Diencephalon (tissue), 1 donor: ENCODE data around the gene OR1E2. TPM values are rescaled to one million over a fixed set of nuclear protein-coding genes. Genes with fewer than 3 reads are reported as not detected.

Experiments used
- total RNA-seq: library from RNA; depleted of rRNA; stranded (reverse); fragments of >200 nt; gene quantifications from one replicate; pipeline ENCODE4 v1.2.3, GENCODE V29; 2014

The OR1E2 gene, protein sequence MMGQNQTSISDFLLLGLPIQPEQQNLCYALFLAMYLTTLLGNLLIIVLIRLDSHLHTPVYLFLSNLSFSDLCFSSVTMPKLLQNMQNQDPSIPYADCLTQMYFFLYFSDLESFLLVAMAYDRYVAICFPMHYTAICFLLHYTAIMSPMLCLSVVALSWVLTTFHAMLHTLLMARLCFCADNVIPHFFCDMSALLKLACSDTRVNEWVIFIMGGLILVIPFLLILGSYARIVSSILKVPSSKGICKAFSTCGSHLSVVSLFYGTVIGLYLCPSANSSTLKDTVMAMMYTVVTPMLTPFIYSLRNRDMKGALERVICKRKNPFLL
- not detected for total RNA-seq

DNA sequence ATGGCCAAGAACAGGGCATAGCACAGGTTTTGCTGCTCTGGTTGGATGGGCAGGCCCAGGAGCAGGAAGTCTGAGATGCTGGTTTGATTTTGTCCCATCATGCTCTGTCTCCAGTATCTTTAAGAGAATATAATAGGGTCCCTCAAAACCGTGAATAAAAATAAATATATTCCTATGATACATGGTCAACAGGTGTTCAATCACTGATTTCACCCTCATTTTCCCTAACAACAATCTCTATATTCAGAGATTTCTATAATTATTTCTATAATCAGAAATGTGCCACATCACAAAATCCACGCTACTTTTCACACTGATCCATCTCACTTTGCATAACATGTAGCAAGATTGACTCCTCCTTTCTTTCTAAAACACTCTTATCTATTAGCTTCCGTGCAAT is at the start of gene OR1E2:
Gene OR1E2, minus strand, starts transcription at position 101 of the 400 bp plus-strand sequence. Its CDS starts 0 bp downstream, at position 101.

DNA sequence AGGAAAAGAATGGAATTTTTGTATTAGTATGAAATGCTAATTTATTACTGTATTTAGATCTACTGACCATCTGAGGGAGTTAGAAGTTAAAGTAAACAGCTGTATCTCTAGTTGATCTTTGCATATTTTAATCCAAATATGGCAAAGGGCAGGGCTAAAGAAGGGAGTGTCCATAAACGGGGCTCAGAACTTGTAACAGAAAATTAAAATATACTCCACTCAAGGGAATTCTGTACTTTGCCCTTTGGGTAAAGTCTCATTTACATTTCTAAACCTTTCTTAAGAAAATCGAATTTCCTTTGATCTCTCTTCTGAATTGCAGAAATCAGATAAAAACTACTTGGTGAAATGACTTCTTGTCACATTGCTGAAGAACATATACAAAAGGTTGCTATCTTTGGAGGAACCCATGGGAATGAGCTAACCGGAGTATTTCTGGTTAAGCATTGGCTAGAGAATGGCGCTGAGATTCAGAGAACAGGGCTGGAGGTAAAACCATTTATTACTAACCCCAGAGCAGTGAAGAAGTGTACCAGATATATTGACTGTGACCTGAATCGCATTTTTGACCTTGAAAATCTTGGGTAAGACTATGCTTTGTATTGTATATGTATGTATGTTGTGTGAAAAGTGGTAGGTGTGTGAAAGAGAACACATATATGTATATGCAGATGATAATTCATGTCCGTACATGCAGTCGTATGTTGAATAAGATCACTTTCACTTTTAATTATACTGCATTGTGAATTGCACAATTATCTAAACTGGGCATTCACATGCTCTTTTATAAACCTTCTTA is 42.4 kb upstream of the OR1E2 start, which contains the start of gene ASPA:
Gene ASPA, plus strand, starts transcription at position 186 of the 799 bp plus-strand sequence. Its CDS starts 163 bp downstream, at position 349.

DNA sequence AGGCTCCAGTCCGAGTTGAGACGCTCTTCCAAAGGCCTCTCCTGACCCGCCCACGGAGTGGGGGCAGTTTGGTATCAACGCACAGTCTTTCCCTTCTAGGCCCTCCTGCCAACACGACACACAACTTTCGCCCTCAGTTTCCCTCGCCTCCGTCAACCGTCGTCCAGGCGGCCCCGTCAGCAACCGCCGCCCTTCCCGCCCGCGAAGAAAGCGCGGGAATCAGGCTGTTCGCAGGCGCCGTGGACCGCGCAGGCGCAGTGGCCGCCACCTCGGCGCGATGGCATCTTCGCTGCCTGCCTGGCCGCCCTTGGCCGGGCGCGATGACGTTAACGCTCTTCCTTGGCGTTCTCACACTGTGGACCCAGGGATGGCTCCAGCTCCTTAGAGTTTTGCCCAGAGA is 38.0 kb upstream of the OR1E2 start, which contains the start of gene SPATA22:
Gene SPATA22, minus strand, starts transcription at position 221 of the 400 bp plus-strand sequence. CDS start 2,494 bp downstream, outside the sequence.

DNA sequence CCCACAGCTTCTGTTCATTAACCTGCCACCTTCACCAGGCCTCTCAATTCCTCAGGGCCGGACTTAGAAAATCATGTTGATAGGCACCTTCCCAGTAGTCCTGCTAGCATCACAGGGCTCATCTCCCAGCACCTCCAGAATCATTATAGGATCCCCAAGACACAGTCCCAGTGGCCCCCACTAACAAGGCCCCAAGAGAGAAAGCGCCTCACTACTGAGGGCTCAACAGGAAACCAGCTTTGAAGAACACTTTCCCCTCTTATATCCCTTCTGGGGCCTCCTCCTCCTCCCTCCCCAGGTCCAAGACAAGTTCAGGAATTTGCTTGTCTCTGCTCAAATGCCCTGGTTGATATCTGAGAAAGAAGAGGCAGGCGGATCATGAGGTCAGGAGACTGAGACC is 22.6 kb downstream of the OR1E2 start, which contains the start of gene OR3A3:
Gene OR3A3, plus strand, starts transcription at position 301 of the 400 bp plus-strand sequence.

DNA sequence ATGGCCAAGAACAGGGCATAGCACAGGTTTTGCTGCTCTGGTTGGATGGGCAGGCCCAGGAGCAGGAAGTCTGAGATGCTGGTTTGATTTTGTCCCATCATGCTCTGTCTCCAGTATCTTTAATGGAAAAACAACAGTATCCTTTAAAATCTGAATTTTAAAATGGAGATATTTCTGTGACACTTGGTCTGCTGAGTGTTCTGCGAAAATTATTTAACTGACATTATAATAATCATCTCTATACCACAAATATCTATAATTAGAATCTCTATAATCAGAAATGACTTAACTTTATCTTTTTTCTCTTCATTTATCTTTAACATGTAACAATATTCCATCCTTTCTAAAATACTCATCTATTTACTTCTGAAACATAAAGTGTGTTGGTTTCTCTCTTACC is 35.3 kb downstream of the OR1E2 start, which contains the start of gene OR1E1:
Gene OR1E1, minus strand, starts transcription at position 101 of the 400 bp plus-strand sequence. Its CDS starts 0 bp downstream, at position 101.

DNA sequence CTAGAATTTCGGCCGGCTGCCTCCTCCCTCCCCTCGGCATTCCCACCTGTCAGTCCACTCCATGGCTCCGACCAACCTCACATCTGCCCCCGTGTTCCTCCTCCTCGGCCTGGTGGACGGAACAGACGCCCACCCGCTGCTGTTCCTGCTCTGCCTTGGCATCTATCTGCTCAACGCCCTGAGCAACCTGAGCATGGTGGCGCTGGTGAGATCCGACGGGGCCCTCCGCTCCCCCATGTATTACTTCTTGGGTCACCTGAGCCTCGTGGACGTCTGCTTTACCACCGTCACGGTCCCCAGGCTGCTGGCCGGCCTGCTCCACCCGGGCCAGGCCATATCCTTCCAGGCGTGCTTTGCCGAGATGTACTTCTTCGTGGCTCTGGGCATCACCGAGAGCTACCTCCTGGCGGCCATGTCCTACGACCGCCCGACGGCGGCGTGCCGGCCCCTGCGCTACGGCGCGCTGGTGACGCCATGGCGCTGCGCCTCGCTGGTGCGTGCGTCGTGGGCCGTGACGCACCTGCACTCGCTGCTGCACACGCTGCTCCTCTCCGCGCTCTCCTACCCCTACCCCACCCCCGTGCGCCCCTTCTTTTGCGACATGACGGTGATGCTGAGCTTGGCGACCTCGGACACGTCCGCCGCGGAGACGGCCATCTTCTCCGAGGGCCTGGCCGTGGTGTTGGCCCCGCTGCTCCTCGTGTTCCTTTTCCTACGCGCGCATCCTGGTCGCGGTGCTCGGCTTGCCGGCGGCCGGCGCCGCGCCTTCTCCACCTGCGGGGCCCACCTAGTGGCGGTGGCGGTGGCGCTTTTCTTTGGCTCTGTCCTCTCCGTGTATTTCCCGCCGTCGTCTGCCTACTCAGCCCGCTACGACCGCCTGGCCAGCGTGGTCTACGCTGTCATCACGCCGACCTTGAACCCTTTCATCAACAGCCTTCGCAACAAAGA is 47.5 kb downstream of the OR1E2 start, which contains the start of gene OR3A2:
Gene OR3A2, minus strand, starts transcription at position 440 of the 948 bp plus-strand sequence.

Other genes with a start within 250 kb of the OR1E2 start
- not detected for gene OR1A2, start 236.3 kb downstream of the OR1E2 start, total RNA-seq
- gene OR1A1, start 226.2 kb downstream of the OR1E2 start, total RNA-seq: not detected
- gene OR3A1, start 135.5 kb downstream of the OR1E2 start, total RNA-seq: 0.69 TPM
- 9.7 TPM for gene OR3A2, start 47.5 kb downstream of the OR1E2 start, total RNA-seq
- not detected for gene OR1E1, start 35.4 kb downstream of the OR1E2 start, total RNA-seq
- not detected for gene OR3A3, start 22.5 kb downstream of the OR1E2 start, total RNA-seq
- gene SPATA22, start 38.0 kb upstream of the OR1E2 start, total RNA-seq: 2.8 TPM
- gene ASPA, start 42.2 kb upstream of the OR1E2 start, total RNA-seq: 1.8 TPM
- gene TRPV3, start 124.0 kb upstream of the OR1E2 start, total RNA-seq: 2.8 TPM
- gene TRPV1, start 175.6 kb upstream of the OR1E2 start, total RNA-seq: 7.2 TPM
- gene SHPK, start 202.4 kb upstream of the OR1E2 start, total RNA-seq: 13.1 TPM
- 13.1 TPM for gene CTNS, start 202.9 kb upstream of the OR1E2 start, total RNA-seq
- 19.8 TPM for gene TAX1BP3, start 234.7 kb upstream of the OR1E2 start, total RNA-seq
- 14.8 TPM for gene EMC6, start 235.0 kb upstream of the OR1E2 start, total RNA-seq